Ovary (tissue), 9 donors: ENCODE data around the gene IGF2BP3. TPM values are rescaled to one million over a fixed set of nuclear protein-coding genes. Genes with fewer than 3 reads are reported as not detected.

Experiments
- DNase-seq, 5 donors: peaks; one replicate each; pipeline ENCODE4 v3.0.0-alpha.2; 2019 to 2020
- H3K27ac ChIP-seq, 2 donors: fragments of 200-600 bp; one replicate each; pipeline versions ENCODE4 v1.5.1 to v1.8.0; 2019 to 2022
- H3K27me3 ChIP-seq: fragments of 200-600 bp; one replicate; pipeline ENCODE4 v1.8.0; 2022
- H3K36me3 ChIP-seq: fragments of 200-600 bp; sonication (generic); one replicate; pipeline ENCODE4 v1.5.1; 2019
- H3K4me1 ChIP-seq: one replicate; pipeline ENCODE4 v1.8.1; 2013; ENCODE audit warnings: mild to moderate bottlenecking, moderate library complexity; ENCODE audit not compliant: insufficient read depth
- H3K4me3 ChIP-seq: fragments of 200-600 bp; sonication (generic); one replicate; pipeline ENCODE4 v1.5.1; 2017
- H3K9me3 ChIP-seq, 2 donors: fragments of 200-600 bp in 1 of 2; sonication (generic) in 1 of 2; one replicate each; pipeline versions ENCODE4 v1.5.1 to v1.8.1; 2013 to 2019; ENCODE audit warnings: mild to moderate bottlenecking in 1 of 2, moderate library complexity in 1 of 2
- EP300 ChIP-seq: sonication (generic); formaldehyde crosslinking; IDR thresholded peaks from one replicate; pipeline ENCODE4 v1.6.1; 2017; ENCODE audit warnings: antibody characterized with exemption
- POLR2A ChIP-seq: fragments of 450-650 bp; IDR thresholded peaks from one replicate; pipeline ENCODE4 v1.6.1; 2017; ENCODE audit warnings: antibody characterized with exemption, mild to moderate bottlenecking, moderate library complexity
- WGBS, 3 donors: extraction: QIAGEN DNeasy Blood & Tissue Kit in 1 of 3; methylation state at CpG; one replicate each; pipeline versions ENCODE4 v1.1.5 to v1.1.7; 2013 to 2017; 5-methylcytosine and 5-hydroxymethylcytosine counted together
- intact Hi-C, 4 donors: fragments of 100-400 bp; cut with DNase I; formaldehyde crosslinking; loops; one replicate each; pipeline versions ENCODE4 v1.11.0 to v1.15.1; 2022 to 2023
- polyA plus RNA-seq, 2 donors: library from polyadenylated mRNA; stranded (reverse); fragments of 200-250 nt in 1 of 2; fragments of 350-450 nt in 1 of 2; fragmentation: Illumina TruSeq in 1 of 2; extraction: RNeasy Lipid Tissue Mini Kit (QIAGEN cat#74804) in 1 of 2; gene quantifications; one replicate each; pipeline ENCODE4 v1.2.3, GENCODE V29; 2013 to 2014
- total RNA-seq, 7 donors: library from RNA; depleted of rRNA in 2 of 7; stranded (reverse); fragments of >200 nt in 2 of 7; fragmentation: NEBNext Ultra II Directional in 3 of 7; extraction: Animal tissue kit (Norgen Biotek cat#: 25700) in 3 of 7; gene quantifications; one replicate each; pipeline versions ENCODE4 v1.1.0 to v1.2.4, GENCODE V29; 2016 to 2023
- TF ChIP-seq, protein P1 (sequence below), 3 donors: fragments of 450-650 bp in 2 of 3; fragments of 200-600 bp in 1 of 3; IDR thresholded peaks; one replicate each; pipeline versions ENCODE4 v1.5.1 to v1.8.0; 2016 to 2022; ENCODE audit warnings: antibody characterized with exemption in 3 of 3, mild to moderate bottlenecking in 1 of 3
- donor health status: DM: no; HTN: no; CAD: no; lungs with moderate emphysema.
- donor health status: DM: no; HTN: no; CAD: no.
- donor health status: Bipolar disorder and iron deficiency.
- donor health status: DM: yes; HTN: yes; CAD: no.
- donor health status: DM: no; HTN: no; CAD: no.
- donor health status: DM: yes; HTN: yes; CAD: no.

The IGF2BP3 gene
- total and polyA plus RNA-seq, 9 donors: 0.20 to 1.3 (median 0.40) TPM; not detected in 2

DNA sequence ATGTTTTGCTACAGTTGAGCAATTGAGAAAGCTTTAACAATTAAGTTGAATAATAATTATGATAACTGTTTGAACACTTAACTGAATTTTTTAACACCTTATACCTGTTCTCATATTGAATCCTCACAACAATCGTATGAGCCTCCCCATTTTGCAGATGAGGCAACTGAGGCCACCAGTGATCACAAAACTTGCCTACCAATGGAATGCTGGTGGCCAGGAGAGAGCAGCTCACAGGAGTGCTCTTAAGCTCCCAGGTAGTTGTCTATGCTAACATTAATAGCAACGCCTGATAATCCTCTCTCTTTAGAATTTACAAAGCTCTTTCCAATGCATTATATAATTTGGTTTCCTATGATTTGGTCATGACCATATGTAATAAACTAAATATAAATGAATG, 202.1 kb downstream of the IGF2BP3 start:
- intact Hi-C loops: loop anchor here in 2 of 4 donors (10.0 kb wide), 2 partner anchors 277 to 447 kb away; partner anchors contain the start of gene STK31 (in 1 of the 2)
- no peaks in the 10 kb centered on the region for H3K4me1 ChIP-seq
- TF ChIP-seq, protein P1, sequence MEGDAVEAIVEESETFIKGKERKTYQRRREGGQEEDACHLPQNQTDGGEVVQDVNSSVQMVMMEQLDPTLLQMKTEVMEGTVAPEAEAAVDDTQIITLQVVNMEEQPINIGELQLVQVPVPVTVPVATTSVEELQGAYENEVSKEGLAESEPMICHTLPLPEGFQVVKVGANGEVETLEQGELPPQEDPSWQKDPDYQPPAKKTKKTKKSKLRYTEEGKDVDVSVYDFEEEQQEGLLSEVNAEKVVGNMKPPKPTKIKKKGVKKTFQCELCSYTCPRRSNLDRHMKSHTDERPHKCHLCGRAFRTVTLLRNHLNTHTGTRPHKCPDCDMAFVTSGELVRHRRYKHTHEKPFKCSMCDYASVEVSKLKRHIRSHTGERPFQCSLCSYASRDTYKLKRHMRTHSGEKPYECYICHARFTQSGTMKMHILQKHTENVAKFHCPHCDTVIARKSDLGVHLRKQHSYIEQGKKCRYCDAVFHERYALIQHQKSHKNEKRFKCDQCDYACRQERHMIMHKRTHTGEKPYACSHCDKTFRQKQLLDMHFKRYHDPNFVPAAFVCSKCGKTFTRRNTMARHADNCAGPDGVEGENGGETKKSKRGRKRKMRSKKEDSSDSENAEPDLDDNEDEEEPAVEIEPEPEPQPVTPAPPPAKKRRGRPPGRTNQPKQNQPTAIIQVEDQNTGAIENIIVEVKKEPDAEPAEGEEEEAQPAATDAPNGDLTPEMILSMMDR (IDR thresholded peaks at IDR 0.05): no peak
- TF ChIP-seq POLR2A: no peak
- TF ChIP-seq EP300: no peak
- H3K36me3 ChIP-seq: no peaks in the 10 kb centered on the region
- no peaks in the 10 kb centered on the region for H3K27me3 ChIP-seq
- H3K9me3 ChIP-seq: no peaks in the 10 kb centered on the region
- DNase-seq: no peak
- H3K27ac ChIP-seq: no peak overlapping the region
- no peak overlapping the region for H3K4me3 ChIP-seq
- 92 to 100% (median 96%) methylated on average over 2 of the region's 2 CpGs for WGBS, 3 donors

DNA sequence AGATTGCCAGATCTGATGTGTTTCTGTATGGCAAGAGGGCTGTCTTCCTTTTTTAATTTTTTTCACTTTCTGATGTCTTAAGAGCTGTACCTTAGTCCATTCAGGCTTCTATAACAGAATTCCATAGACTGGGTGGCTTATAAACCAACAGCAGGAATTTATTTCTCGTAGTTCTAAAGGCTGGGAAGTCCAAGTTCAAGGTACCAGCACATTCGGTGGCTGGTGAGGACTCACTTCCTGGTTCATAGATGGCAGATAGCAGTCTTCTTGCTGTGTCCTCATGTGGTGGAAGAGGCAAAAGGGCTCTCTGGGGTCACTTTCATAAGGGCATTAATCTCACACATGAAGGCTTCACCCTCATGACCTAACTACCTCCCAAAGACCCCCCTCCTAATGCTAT, 202.9 kb downstream of the IGF2BP3 start:
- H3K4me3 ChIP-seq: no peak overlapping the region
- 85 to 92% (median 90%) methylated on average over 2 of the region's 2 CpGs for WGBS, 3 donors
- no peak overlapping the region for H3K27ac ChIP-seq
- H3K9me3 ChIP-seq: no peaks in the 10 kb centered on the region
- intact Hi-C loops: loop anchor here in 2 of 4 donors (10.0 kb wide), 2 partner anchors 277 to 447 kb away; partner anchors contain the start of gene STK31 (in 1 of the 2)
- no peak for DNase-seq
- no peaks in the 10 kb centered on the region for H3K27me3 ChIP-seq
- no peak for TF ChIP-seq POLR2A
- TF ChIP-seq, protein P1 (IDR thresholded peaks at IDR 0.05): no peak
- no peak for TF ChIP-seq EP300
- H3K36me3 ChIP-seq: no peaks in the 10 kb centered on the region
- H3K4me1 ChIP-seq: no peaks in the 10 kb centered on the region

DNA sequence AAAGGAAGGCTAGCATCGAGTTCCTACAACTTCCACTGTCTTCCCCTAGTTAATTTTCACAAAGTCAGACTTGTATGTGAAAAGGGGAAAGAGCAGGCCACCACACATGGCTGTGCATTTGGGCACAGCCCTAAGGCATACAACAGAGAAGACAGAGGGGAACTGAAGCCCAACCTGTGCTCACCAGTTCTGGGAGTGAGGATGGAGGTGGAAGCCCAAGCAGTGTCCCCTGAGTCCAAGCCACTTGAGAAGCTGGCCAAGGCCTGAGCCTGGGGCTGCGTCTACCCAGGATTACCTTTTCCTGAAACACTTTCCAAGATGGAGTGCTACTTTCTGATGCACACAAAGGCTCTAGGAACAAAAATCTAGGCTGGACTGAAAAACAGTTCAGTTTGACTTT, 203.4 kb downstream of the IGF2BP3 start:
- no peaks in the 10 kb centered on the region for H3K27me3 ChIP-seq
- DNase-seq: no peak
- no peaks in the 10 kb centered on the region for H3K4me1 ChIP-seq
- H3K4me3 ChIP-seq: no peak overlapping the region
- no peaks in the 10 kb centered on the region for H3K9me3 ChIP-seq
- TF ChIP-seq EP300: no peak
- no peak for TF ChIP-seq POLR2A
- TF ChIP-seq, protein P1 (IDR thresholded peaks at IDR 0.05): no peak
- no peaks in the 10 kb centered on the region for H3K36me3 ChIP-seq
- H3K27ac ChIP-seq: no peak overlapping the region
- intact Hi-C loops: loop anchor here in 2 of 4 donors (10.0 kb wide), 2 partner anchors 278 to 448 kb away; partner anchors contain the start of gene STK31 (in 1 of the 2)
- 83 to 92% (median 91%) methylated on average over 2 of the region's 2 CpGs for WGBS, 3 donors

DNA sequence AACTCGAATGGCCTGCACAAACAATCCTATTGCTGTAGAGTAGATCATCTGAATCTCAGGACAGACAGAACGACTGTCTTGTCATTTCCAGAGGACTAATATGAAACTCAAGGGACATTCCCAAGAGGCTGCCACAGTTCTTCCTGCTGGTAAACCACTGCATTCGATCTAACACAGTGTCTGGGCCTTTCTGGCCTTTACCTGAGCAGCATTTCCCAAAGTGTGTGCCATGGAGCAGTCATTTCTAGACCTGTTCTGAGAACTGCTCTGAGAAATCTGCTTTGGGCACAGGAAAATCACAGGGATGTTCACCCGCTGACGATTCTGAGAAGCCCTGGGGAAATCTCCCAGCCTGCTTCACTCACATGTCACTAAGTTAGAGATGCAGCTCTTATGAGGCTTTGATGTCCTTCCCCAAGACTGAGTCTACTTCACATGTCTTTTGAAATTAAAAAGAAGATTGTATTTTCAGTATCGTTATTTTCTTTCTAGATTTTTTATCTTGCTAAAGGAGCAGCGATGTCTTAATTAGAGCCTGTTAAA, 205.3 kb downstream of the IGF2BP3 start:
- TF ChIP-seq POLR2A (no peak), EP300 (no peak)
- TF ChIP-seq, protein P1 (IDR thresholded peaks at IDR 0.05): no peak
- no peaks in the 10 kb centered on the region for H3K9me3 ChIP-seq
- H3K27ac ChIP-seq: no peak overlapping the region
- no peaks in the 10 kb centered on the region for H3K36me3 ChIP-seq
- intact Hi-C loops: loop anchor here in 2 of 4 donors (10.0 kb wide), 2 partner anchors 280 to 450 kb away; partner anchors contain the start of gene STK31 (in 1 of the 2)
- 62 to 74% (median 64%) methylated on average over 7 of the region's 7 CpGs for WGBS, 3 donors
- no peak for DNase-seq
- no peaks in the 10 kb centered on the region for H3K4me1 ChIP-seq
- no peaks in the 10 kb centered on the region for H3K27me3 ChIP-seq
- H3K4me3 ChIP-seq: no peak overlapping the region
